AG09309 (cell line): ENCODE results near the gene SLC1A7.

Experiments
- DNase-seq: peaks from one replicate; pipeline ENCODE4 v3.0.0-alpha.2; 2010; ENCODE audit warnings: low read depth
- H3K4me3 ChIP-seq: 2 replicates; pipeline ENCODE4 v1.5.1; 2011; ENCODE audit warnings: mild to moderate bottlenecking, low read depth, low read length, moderate library complexity; ENCODE audit not compliant: control insufficient read depth
- TF ChIP-seq, protein P1 (sequence below): IDR thresholded peaks from 2 replicates; pipeline ENCODE4 v1.5.1; 2011; ENCODE audit warnings: mild to moderate bottlenecking, low read depth, low read length, inconsistent platforms; ENCODE audit not compliant: insufficient read depth, control insufficient read depth; ENCODE audit errors: missing control alignments

The SLC1A7 gene

DNA sequence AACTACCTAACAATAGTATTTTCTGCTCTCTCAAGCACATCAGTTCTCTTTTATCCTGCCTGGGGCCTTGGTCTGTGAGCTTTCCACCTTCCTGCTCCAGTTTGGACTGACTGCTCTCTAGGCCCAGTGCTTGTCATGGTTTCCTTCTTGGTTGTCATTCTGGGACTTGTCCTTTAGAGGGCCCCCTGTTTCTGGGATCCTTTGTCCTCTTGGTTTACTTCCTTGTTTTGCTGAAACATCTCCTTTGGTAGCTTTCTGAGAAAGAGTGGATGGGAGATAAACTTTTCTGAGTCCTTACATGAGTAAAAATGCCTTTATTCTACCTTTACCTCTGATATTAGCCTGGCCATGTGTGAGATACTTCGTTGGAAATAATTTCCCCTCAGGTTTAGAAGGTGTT lies 4.7 kb downstream of the SLC1A7 start:
- DNase-seq, result no peak
- TF ChIP-seq, protein P1, sequence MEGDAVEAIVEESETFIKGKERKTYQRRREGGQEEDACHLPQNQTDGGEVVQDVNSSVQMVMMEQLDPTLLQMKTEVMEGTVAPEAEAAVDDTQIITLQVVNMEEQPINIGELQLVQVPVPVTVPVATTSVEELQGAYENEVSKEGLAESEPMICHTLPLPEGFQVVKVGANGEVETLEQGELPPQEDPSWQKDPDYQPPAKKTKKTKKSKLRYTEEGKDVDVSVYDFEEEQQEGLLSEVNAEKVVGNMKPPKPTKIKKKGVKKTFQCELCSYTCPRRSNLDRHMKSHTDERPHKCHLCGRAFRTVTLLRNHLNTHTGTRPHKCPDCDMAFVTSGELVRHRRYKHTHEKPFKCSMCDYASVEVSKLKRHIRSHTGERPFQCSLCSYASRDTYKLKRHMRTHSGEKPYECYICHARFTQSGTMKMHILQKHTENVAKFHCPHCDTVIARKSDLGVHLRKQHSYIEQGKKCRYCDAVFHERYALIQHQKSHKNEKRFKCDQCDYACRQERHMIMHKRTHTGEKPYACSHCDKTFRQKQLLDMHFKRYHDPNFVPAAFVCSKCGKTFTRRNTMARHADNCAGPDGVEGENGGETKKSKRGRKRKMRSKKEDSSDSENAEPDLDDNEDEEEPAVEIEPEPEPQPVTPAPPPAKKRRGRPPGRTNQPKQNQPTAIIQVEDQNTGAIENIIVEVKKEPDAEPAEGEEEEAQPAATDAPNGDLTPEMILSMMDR, result no peak
- H3K4me3 ChIP-seq, result no peak overlapping the region

DNA sequence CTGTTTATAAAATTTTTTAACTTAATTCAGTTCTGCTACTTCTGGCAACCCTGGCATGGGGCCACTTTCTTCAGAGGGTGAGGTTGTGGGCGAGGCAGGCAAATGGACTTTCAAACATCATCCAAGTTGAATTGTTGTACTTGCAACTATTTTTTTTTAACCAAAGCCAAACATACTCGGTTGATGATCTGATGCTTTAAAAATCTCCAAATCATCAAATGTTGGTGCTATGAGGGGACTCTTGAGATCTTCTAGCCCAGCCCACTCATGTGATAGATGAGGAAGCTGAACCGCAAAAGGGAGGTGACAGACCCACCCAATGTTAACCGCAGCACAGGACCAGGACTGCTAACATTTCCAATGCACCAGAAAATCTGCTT lies 6.7 kb downstream of the SLC1A7 start:
- DNase-seq, result no peak
- no peak overlapping the region for H3K4me3 ChIP-seq
- TF ChIP-seq, protein P1, result no peak

GRCh38 chr1:53134961-53135734 lies 7.3 kb downstream of the SLC1A7 start:
- H3K4me3 ChIP-seq, result no peak overlapping the region
- TF ChIP-seq, protein P1, result no peak
- DNase-seq, result no peak

GRCh38 chr1:53134042-53134485 lies 8.4 kb downstream of the SLC1A7 start:
- TF ChIP-seq, protein P1, result no peak
- H3K4me3 ChIP-seq, result no peak overlapping the region
- DNase-seq, result no peak

GRCh38 chr1:53133261-53134041 lies 9.0 kb downstream of the SLC1A7 start:
- DNase-seq, result no peak
- H3K4me3 ChIP-seq, result no peak overlapping the region
- TF ChIP-seq, protein P1, result no peak

- DNase-seq, result no peak
- TF ChIP-seq, protein P1, result no peak
Observed at GRCh38 chr1:53132176-53132575, 10.3 kb downstream of the SLC1A7 start.

More at GRCh38 chr1:53132176-53132575, 10.3 kb downstream of the SLC1A7 start:
- H3K4me3 ChIP-seq, result no peak overlapping the region
